DND-41 (cell line): ENCODE data around the gene PREX1.
"Not testable (repeated sequence)": the region's sequence is repeated elsewhere in the genome, so short reads cannot be mapped to it uniquely, and the experiment has no call there.

Source experiments
- ATAC-seq: fragments of 200-7000 bp; cut with Tn5 transposase; 3 replicates; pipeline ENCODE4 v1.9.1; 2021; ENCODE audit warnings: low read depth; ENCODE audit not compliant: insufficient read depth
- DNase-seq: peaks from one replicate; pipeline ENCODE4 v3.0.0-alpha.2; 2020
- H2AFZ ChIP-seq: 2 replicates; pipeline ENCODE4 v1.6.0; 2012; ENCODE audit warnings: low read depth, low read length
- H3K27ac ChIP-seq: 2 replicates; pipeline ENCODE4 v1.5.1; 2012; ENCODE audit warnings: low read length, inconsistent platforms
- H3K27me3 ChIP-seq: fragments of 200-600 bp; sonication (generic); 2 replicates; pipeline ENCODE4 v1.6.0; 2012; ENCODE audit warnings: low read length, mild to moderate bottlenecking, inconsistent platforms; ENCODE audit not compliant: insufficient read depth, poor library complexity
- H3K36me3 ChIP-seq: 2 replicates; pipeline ENCODE4 v1.5.1; 2012; ENCODE audit warnings: low read length, inconsistent platforms; ENCODE audit not compliant: insufficient read depth
- H3K4me1 ChIP-seq: 2 replicates; pipeline ENCODE4 v1.5.1; 2012; ENCODE audit warnings: mild to moderate bottlenecking, low read length; ENCODE audit not compliant: insufficient read depth
- H3K4me2 ChIP-seq: 2 replicates; pipeline ENCODE4 v1.6.0; 2012; ENCODE audit warnings: mild to moderate bottlenecking, moderate library complexity, low read length, inconsistent platforms; ENCODE audit not compliant: insufficient read depth
- H3K4me3 ChIP-seq, 2 experiments: fragments of 200-600 bp in 1 of 2; shearing (Covaris generic) in 1 of 2; 2 replicates each; pipeline ENCODE4 v1.5.1; 2012 to 2016; ENCODE audit warnings: inconsistent platforms in 2 of 2, low read length in 2 of 2, mild to moderate bottlenecking in 2 of 2, low read depth in 1 of 2, moderate library complexity in 1 of 2
- H3K79me2 ChIP-seq: 2 replicates; pipeline ENCODE4 v1.6.0; 2012; ENCODE audit warnings: low read length, inconsistent platforms; ENCODE audit not compliant: insufficient read depth
- H3K9ac ChIP-seq: 2 replicates; pipeline ENCODE4 v1.6.0; 2012; ENCODE audit warnings: low read depth, mild to moderate bottlenecking, inconsistent platforms, low read length, moderate library complexity
- H3K9me3 ChIP-seq: 2 replicates; pipeline ENCODE4 v1.5.1; 2012; ENCODE audit warnings: low read length, moderate library complexity, mild to moderate bottlenecking, inconsistent platforms; ENCODE audit not compliant: insufficient read depth, severe bottlenecking
- H4K20me1 ChIP-seq: 2 replicates; pipeline ENCODE4 v1.6.0; 2012; ENCODE audit warnings: low read length; ENCODE audit not compliant: insufficient read depth
- EZH2 ChIP-seq: IDR thresholded peaks from 3 replicates; pipeline ENCODE4 v1.6.1; 2012; ENCODE audit warnings: borderline replicate concordance, low read depth, mild to moderate bottlenecking, moderate library complexity, low read length, inconsistent platforms; ENCODE audit not compliant: severe bottlenecking
- TF ChIP-seq, protein P1 (sequence below): IDR thresholded peaks from 2 replicates; pipeline ENCODE4 v1.5.1; 2012; ENCODE audit warnings: borderline replicate concordance, low read length, moderate library complexity, mild to moderate bottlenecking; ENCODE audit not compliant: poor library complexity, severe bottlenecking; ENCODE audit errors: extremely low read depth

PREX1 gene

DNA sequence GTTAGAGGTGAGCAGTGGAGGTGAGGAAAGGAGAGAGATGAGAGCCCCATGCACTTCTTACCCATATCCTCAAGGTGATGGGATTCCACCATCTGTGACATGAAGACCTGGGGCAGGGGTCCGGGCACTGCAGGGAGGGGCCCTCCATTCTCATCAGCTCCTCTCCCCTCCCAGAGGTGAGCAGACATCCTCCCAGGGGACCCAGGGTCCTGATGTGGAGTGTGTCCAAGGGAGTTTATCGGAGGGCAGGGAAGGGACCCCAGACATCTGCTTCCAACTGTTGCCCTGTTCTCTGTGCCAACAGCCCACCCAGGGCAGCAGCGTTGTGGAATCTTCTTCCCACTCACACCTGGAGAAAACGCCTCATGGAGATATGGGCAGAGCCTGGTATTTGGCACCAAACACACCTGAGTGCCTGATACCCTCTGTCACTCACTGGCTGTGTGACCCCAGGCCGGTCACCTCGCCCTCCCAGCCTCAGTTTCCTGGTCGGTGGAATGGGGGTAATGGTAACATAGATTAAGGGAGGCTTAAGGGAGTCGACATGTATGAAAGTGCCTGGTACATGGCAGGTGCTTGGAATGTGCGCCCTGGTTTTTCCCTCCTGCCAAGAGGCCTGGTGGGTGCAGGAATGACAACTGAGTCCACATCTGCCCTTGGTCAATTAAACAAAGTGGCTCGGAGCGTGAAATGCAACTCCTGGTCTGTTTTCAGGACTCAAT lies 227.9 kb downstream of the PREX1 start:
- H3K4me2 ChIP-seq: no peak overlapping the region
- H2AFZ ChIP-seq: no peak overlapping the region
- no peak overlapping the region for H3K27ac ChIP-seq
- H3K36me3 ChIP-seq: no peaks in the 10 kb centered on the region
- peaks cover 8% of the 10 kb centered on the region for H4K20me1 ChIP-seq
- H3K4me3 ChIP-seq: no peak overlapping the region
- DNase-seq (no peak), ATAC-seq (no peak)
- H3K4me1 ChIP-seq: no peaks in the 10 kb centered on the region
- H3K9ac ChIP-seq: no peak overlapping the region
- H3K9me3 ChIP-seq: no peaks in the 10 kb centered on the region
- no peak for TF ChIP-seq EZH2
- TF ChIP-seq, protein P1, sequence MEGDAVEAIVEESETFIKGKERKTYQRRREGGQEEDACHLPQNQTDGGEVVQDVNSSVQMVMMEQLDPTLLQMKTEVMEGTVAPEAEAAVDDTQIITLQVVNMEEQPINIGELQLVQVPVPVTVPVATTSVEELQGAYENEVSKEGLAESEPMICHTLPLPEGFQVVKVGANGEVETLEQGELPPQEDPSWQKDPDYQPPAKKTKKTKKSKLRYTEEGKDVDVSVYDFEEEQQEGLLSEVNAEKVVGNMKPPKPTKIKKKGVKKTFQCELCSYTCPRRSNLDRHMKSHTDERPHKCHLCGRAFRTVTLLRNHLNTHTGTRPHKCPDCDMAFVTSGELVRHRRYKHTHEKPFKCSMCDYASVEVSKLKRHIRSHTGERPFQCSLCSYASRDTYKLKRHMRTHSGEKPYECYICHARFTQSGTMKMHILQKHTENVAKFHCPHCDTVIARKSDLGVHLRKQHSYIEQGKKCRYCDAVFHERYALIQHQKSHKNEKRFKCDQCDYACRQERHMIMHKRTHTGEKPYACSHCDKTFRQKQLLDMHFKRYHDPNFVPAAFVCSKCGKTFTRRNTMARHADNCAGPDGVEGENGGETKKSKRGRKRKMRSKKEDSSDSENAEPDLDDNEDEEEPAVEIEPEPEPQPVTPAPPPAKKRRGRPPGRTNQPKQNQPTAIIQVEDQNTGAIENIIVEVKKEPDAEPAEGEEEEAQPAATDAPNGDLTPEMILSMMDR: no peak
- H3K79me2 ChIP-seq: no peaks in the 10 kb centered on the region
- no peaks in the 10 kb centered on the region for H3K27me3 ChIP-seq

DNA sequence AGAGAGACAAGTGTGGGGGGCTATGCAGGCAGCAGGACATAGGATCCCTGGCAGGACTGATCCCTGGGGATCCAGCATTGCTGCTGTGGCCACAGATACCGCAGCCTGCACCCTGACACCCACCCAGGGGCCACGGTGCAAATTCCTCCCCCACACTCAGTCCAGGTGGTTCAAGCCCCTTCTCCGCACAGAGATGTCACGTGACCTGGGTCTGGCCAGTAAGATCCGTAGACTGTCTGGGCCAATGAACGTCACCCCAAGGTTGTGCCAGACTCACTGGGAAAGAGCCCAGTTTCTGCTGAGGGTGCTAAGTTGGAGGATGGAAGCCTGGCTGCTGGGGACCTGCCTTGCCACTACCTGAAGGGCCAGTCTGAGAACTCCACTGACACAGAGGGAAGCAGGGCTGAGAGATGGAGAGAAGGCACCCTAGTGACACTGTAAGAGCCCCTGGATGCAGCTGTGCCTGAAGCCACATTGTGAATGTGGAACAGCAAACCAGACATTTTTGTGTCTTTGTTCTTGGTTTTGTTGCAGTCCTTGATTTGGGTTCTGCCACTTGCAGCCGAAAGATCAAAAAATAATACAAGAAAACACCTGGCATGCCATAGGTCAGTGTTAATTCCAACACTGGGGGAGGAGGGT lies 228.6 kb downstream of the PREX1 start:
- Histone ChIP-seq H3K27ac (no peak overlapping the region), H3K36me3 (no peaks in the 10 kb centered on the region), H3K79me2 (no peaks in the 10 kb centered on the region), H3K4me3 (no peak overlapping the region), H4K20me1 (peaks cover 7% of the 10 kb centered on the region), H3K4me1 (no peaks in the 10 kb centered on the region), H3K27me3 (peaks cover 4% of the 10 kb centered on the region), H3K9me3 (no peaks in the 10 kb centered on the region), H3K4me2 (no peak overlapping the region), H2AFZ (no peak overlapping the region), H3K9ac (no peak overlapping the region)
- ATAC-seq: no peak
- no peak for DNase-seq
- no peak for TF ChIP-seq EZH2
- TF ChIP-seq, protein P1: no peak

DNA sequence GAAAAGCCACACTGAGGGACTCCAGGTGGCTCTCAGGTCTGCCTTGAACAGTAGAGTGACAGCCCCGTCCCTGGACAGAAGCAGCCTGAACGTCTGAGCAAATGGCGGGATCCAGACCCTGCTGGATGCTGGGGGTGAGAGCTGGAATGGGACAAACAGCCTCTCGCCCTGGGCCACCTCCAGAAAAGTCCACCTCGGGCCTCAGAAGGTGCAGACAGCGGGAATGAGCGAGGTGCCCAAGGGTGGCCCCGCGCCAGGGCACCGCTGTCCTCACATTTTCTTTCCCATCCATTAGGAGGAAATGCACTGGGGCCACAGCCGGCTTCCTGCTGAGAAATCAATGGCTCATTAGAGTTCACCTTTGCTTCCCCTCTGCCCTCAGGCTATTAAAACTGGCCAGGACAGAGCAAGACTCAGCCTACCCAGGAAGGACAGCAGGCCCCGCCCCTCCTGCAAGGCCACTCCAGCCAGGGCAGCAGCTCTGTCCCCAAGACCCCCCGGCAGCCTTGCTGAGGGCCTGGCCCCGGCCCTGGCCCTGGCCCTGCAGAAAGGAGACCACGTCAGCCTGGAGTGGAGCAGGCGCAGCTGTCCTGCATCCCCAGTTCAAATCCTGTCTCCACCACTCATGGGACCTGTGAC lies 229.4 kb downstream of the PREX1 start:
- H4K20me1 ChIP-seq, ATAC-seq, H2AFZ ChIP-seq, H3K9ac ChIP-seq, H3K4me2 ChIP-seq, H3K9me3 ChIP-seq, H3K79me2 ChIP-seq, H3K4me3 ChIP-seq, H3K27ac ChIP-seq, H3K27me3 ChIP-seq, DNase-seq, H3K36me3 ChIP-seq, H3K4me1 ChIP-seq: not testable (repeated sequence)
